GM21526 (cell line): ENCODE results near the gene GBX1.
A peak's percentile ranks its signal among the peaks of the same experiment; 100 is the strongest.

Source experiments
- ATAC-seq: cut with Tn5 transposase; IDR thresholded peaks from one replicate; pipeline ENCODE4 v1.9.1; 2021; ENCODE audit warnings: moderate library complexity; ENCODE audit not compliant: unreplicated experiment, low FRiP score

GBX1 gene

GRCh38 chr7:151129117-151129959 lies 38.2 kb downstream of the GBX1 start:
- ATAC-seq = no peak

- no peak for ATAC-seq
Observed at GRCh38 chr7:151128716-151129115, 38.8 kb downstream of the GBX1 start.

GRCh38 chr7:151128144-151128543 lies 39.4 kb downstream of the GBX1 start:
- no peak for ATAC-seq

GRCh38 chr7:151126491-151127137 lies 40.9 kb downstream of the GBX1 start:
- ATAC-seq = no peak

- no peak for ATAC-seq
Observed at GRCh38 chr7:151125846-151126481, 41.5 kb downstream of the GBX1 start.

- no peak for ATAC-seq
Observed at GRCh38 chr7:151125470-151125845, 42.0 kb downstream of the GBX1 start.

GRCh38 chr7:151124899-151125399 lies 42.5 kb downstream of the GBX1 start:
- ATAC-seq = no peak

GRCh38 chr7:151124481-151124880 lies 43.0 kb downstream of the GBX1 start:
- ATAC-seq = no peak

GRCh38 chr7:151123822-151124464 lies 43.6 kb downstream of the GBX1 start:
- peak; percentile 75 for ATAC-seq

GRCh38 chr7:151123158-151123821 lies 44.2 kb downstream of the GBX1 start:
- no peak for ATAC-seq

- no peak for ATAC-seq
Observed at GRCh38 chr7:151122796-151123157, 44.7 kb downstream of the GBX1 start.

GRCh38 chr7:151122276-151122675 lies 45.2 kb downstream of the GBX1 start:
- ATAC-seq = no peak

- ATAC-seq = no peak
Observed at GRCh38 chr7:151121380-151122170, 45.9 kb downstream of the GBX1 start.

- ATAC-seq = no peak
Observed at GRCh38 chr7:151120896-151121295, 46.6 kb downstream of the GBX1 start.

GRCh38 chr7:151119902-151120301 lies 47.6 kb downstream of the GBX1 start:
- ATAC-seq = no peak

- ATAC-seq = no peak
Observed at GRCh38 chr7:151119055-151119415, 48.5 kb downstream of the GBX1 start.

- ATAC-seq = no peak
Observed at GRCh38 chr7:151118108-151119054, 49.1 kb downstream of the GBX1 start.

- no peak for ATAC-seq
Observed at GRCh38 chr7:151117565-151117964, 49.9 kb downstream of the GBX1 start.
